ENCODE results near the gene COG4.
A peak's percentile ranks its signal among the peaks of the same experiment; 100 is the strongest.
"Not testable (repeated sequence)": the region's sequence is repeated elsewhere in the genome, so short reads cannot be mapped to it uniquely, and the experiment has no call there.

Gene COG4

GRCh38 chr16:70453117-70453891 is 70.0 kb downstream of the COG4 start:
- no peak for TF ChIP-seq CTCF (IDR thresholded peaks at IDR 0.05; ENCODE audit: control insufficient read depth, extremely low read depth, insufficient read depth)
- peak overlapping the region; percentile 89 for H3K4me3 ChIP-seq (ENCODE audit: low read depth, low read length)
- no peak for DNase-seq (ENCODE audit: low read depth)

GRCh38 chr16:70451004-70451340 is 72.4 kb downstream of the COG4 start:
- not testable (repeated sequence) for DNase-seq (ENCODE audit: low read depth)

DNA sequence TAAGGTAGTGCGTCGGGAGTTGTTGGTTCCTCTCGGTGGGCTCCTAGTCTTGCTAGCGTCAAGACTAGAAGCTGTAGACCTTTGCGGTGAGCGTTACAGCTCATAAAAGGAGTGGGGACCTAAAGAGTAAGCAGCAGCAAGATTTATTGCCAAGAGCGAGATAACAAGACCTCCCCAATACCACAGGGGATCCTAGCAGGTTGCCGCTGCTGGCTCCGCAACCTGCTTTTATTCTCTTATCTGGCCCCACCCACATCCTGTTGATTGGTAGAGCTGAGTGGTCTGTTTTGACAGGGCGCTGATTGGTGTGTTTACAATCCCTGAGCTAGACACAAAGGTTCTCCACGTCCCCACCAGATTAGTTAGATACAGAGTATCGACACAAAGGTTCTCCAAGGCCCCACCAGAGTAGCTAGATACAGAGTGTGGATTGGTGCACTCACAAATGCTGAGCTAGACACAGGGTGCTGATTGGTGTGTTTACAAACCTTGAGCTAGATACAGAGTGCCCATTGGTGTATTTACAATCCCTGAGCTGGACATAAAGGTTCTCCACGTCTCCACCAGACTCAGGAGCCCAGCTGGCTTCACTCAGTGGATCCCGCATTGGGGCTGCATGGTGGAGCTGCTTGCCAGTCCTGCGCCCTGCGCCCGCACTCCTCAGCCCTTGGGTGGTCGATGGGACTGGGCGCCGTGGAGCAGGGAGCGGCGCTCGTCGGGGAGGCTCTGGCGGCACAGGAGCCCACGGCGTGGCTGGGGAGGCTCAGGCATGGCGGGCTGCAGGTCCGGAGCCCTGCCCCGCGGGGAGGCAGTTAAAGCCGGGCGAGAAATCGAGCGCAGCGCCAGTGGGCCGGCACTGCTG is 73.0 kb downstream of the COG4 start:
- H3K4me3 ChIP-seq (ENCODE audit: low read depth, low read length); DNase-seq (ENCODE audit: low read depth): not testable (repeated sequence)

More at GRCh38 chr16:70451004-70451340, 72.4 kb downstream of the COG4 start:
- H3K4me3 ChIP-seq (ENCODE audit: low read depth, low read length) = not testable (repeated sequence)

GRCh38 chr16:70448075-70448474 is 75.3 kb downstream of the COG4 start:
- no peak for TF ChIP-seq CTCF (IDR thresholded peaks at IDR 0.05; ENCODE audit: control insufficient read depth, extremely low read depth, insufficient read depth)
- DNase-seq (ENCODE audit: low read depth) = no peak
- no peak overlapping the region for H3K4me3 ChIP-seq (ENCODE audit: low read depth, low read length)

GRCh38 chr16:70444249-70445063 is 78.9 kb downstream of the COG4 start:
- no peak for DNase-seq (ENCODE audit: low read depth)
- TF ChIP-seq CTCF (IDR thresholded peaks at IDR 0.05; ENCODE audit: control insufficient read depth, extremely low read depth, insufficient read depth) = no peak
- no peak overlapping the region for H3K4me3 ChIP-seq (ENCODE audit: low read depth, low read length)

- H3K4me3 ChIP-seq (ENCODE audit: low read depth, low read length) = no peak overlapping the region
- TF ChIP-seq CTCF (IDR thresholded peaks at IDR 0.05; ENCODE audit: control insufficient read depth, extremely low read depth, insufficient read depth) = no peak
- DNase-seq (ENCODE audit: low read depth) = no peak
Measured at GRCh38 chr16:70442344-70442743, 81.0 kb downstream of the COG4 start.

DNA sequence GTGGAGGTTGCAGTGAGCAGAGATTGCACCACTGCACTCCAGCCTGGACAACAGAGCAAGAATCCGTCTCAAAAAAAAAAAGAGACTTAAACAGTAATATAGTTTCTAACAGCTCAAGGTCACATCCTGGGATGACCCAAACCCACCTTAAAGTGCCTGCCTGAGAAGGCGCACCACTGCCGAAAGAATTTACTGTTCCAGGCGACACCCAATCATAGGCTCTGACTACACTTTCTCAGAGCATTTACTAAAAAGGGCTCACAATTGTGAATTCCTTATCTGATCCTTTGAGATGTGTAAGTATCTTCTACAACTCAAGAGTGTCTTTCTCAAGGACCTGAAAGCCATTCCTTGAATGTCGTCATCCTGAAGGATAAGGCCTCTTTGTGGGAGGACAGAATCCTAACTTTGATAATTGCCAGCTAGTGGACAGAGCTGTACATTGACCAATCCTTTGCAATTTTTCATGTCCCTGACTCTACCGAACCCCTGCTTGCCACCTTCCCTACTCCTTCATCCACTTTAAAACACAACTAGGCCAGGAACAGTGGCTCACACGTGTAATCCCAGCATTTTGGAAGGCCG is 81.9 kb downstream of the COG4 start:
- no peak for DNase-seq (ENCODE audit: low read depth)
- no peak for TF ChIP-seq CTCF (IDR thresholded peaks at IDR 0.05; ENCODE audit: control insufficient read depth, extremely low read depth, insufficient read depth)
- H3K4me3 ChIP-seq (ENCODE audit: low read depth, low read length) = no peak overlapping the region

Data from LNCaP clone FGC (cell line).